ENCODE measurements around the gene FAM53C.
"Not testable (repeated sequence)": the region's sequence is repeated elsewhere in the genome, so short reads cannot be mapped to it uniquely, and the experiment has no call there.

The FAM53C gene

GRCh38 chr5:138389911-138390310 is 51.8 kb downstream of the FAM53C start:
- FAIRE-seq; DNase-seq (ENCODE audit: low spot score): not testable (repeated sequence)

DNA sequence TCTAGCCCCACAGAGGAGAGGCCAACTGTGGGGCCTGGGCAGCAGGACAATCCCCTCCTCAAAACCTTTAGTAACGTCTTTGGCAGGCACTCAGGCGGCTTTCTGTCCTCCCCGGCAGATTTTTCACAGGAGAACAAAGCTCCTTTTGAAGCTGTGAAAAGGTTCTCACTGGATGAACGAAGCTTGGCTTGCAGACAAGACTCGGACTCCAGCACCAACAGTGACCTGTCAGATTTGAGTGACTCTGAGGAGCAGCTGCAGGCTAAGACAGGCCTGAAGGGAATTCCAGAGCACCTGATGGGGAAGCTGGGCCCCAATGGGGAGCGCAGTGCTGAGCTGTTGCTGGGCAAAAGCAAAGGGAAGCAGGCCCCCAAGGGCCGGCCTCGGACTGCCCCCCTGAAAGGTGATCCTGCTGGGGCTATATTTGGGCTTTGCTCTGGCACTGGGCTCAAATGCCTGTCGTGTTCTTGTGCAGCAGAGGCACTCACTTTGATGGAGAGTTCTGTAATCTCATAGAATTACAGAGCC is 53.9 kb downstream of the FAM53C start:
- no peak for FAIRE-seq
- DNase-seq (ENCODE audit: low spot score), result no peak

All from urothelium cell line (cell line).